CD14-positive monocyte (primary cell): ENCODE measurements around the gene CCL8. TPM values are rescaled to one million over a fixed set of nuclear protein-coding genes. Genes with fewer than 3 reads are reported as not detected.

ENCODE experiments used
- DNase-seq, 3 donors: peaks; one replicate each; pipeline ENCODE4 v3.0.0-alpha.2; 2011 to 2022
- H2AFZ ChIP-seq: 2 replicates; pipeline ENCODE4 v1.6.0; 2012; ENCODE audit warnings: mild to moderate bottlenecking, low read depth, low read length, inconsistent platforms; ENCODE audit not compliant: insufficient read depth, poor library complexity, severe bottlenecking
- H3K27ac ChIP-seq, 2 donors: 1 replicate in 1 of 2; 2 replicates in 1 of 2; pipeline ENCODE4 v1.5.1; 2012 to 2013; ENCODE audit warnings: low read length in 2 of 2, control low read depth in 1 of 2, inconsistent platforms in 1 of 2, low read depth in 1 of 2, mild to moderate bottlenecking in 1 of 2
- H3K27me3 ChIP-seq, 2 donors: one replicate each; pipeline versions ENCODE4 v1.6.0 to v1.6.1; 2011 to 2013; ENCODE audit warnings: low read length in 2 of 2; ENCODE audit not compliant: control insufficient read depth in 2 of 2, insufficient read depth in 2 of 2
- H3K36me3 ChIP-seq, 2 donors: replicated peaks in 1 of 2; 1 replicate in 1 of 2; 2 replicates in 1 of 2; pipeline versions ENCODE4 v1.5.1 to v1.6.1; 2012 to 2013; ENCODE audit warnings: low read length in 2 of 2, control low read depth in 1 of 2, inconsistent platforms in 1 of 2, mild to moderate bottlenecking in 1 of 2; ENCODE audit not compliant: insufficient read depth in 2 of 2, control insufficient read depth in 1 of 2
- H3K4me1 ChIP-seq, 2 donors: 1 replicate in 1 of 2; 2 replicates in 1 of 2; pipeline versions ENCODE4 v1.5.1 to v1.6.1; 2012 to 2013; ENCODE audit warnings: low read length in 2 of 2, control low read depth in 1 of 2, inconsistent platforms in 1 of 2, mild to moderate bottlenecking in 1 of 2, moderate library complexity in 1 of 2; ENCODE audit not compliant: insufficient read depth in 2 of 2, control insufficient read depth in 1 of 2
- H3K4me2 ChIP-seq: replicated peaks from 2 replicates; pipeline ENCODE3; 2012; ENCODE audit warnings: low read length, moderate library complexity, mild to moderate bottlenecking; ENCODE audit not compliant: poor library complexity, severe bottlenecking; ENCODE audit errors: extremely low read depth
- H3K4me3 ChIP-seq, 3 experiments: fragments of 200-600 bp in 1 of 3; sonication (generic) in 1 of 3; replicated peaks in 1 of 3; 1 replicate in 2 of 3; 2 replicates in 1 of 3; pipeline ENCODE4 v1.5.1; 2011 to 2013; ENCODE audit warnings: low read length in 3 of 3, mild to moderate bottlenecking in 3 of 3, control low read depth in 2 of 3, low read depth in 2 of 3, inconsistent platforms in 1 of 3, moderate library complexity in 1 of 3
- H3K79me2 ChIP-seq: 2 replicates; pipeline ENCODE4 v1.6.0; 2012; ENCODE audit warnings: mild to moderate bottlenecking, control low read depth, inconsistent platforms, low read length, moderate library complexity; ENCODE audit not compliant: insufficient read depth
- H3K9ac ChIP-seq: 2 replicates; pipeline ENCODE4 v1.6.0; 2017; ENCODE audit warnings: low read length, mild to moderate bottlenecking; ENCODE audit not compliant: insufficient read depth, poor library complexity, severe bottlenecking
- H3K9me3 ChIP-seq, 2 donors: replicated peaks in 1 of 2; 1 replicate in 1 of 2; 2 replicates in 1 of 2; pipeline versions ENCODE4 v1.5.1 to v1.6.1; 2012 to 2013; ENCODE audit warnings: low read length in 2 of 2, control low read depth in 1 of 2; ENCODE audit not compliant: control insufficient read depth in 1 of 2, insufficient read depth in 1 of 2
- H4K20me1 ChIP-seq: 2 replicates; pipeline ENCODE4 v1.6.0; 2012; ENCODE audit warnings: mild to moderate bottlenecking, low read length, control low read depth, moderate library complexity; ENCODE audit not compliant: insufficient read depth
- H3K27ac Mint-ChIP-seq, 7 donors: one replicate each; pipeline ENCODE4 v1.8.0; 2020; ENCODE audit warnings: mild to moderate bottlenecking in 7 of 7, mixed read lengths in 7 of 7, moderate library complexity in 6 of 7, inconsistent platforms in 2 of 7
- H3K27me3 Mint-ChIP-seq, 3 donors: one replicate each; pipeline ENCODE4 v1.8.0; 2021 to 2022; ENCODE audit warnings: low read depth in 3 of 3, mild to moderate bottlenecking in 3 of 3, mixed read lengths in 3 of 3, moderate library complexity in 3 of 3, inconsistent platforms in 1 of 3
- H3K36me3 Mint-ChIP-seq, 2 donors: one replicate each; pipeline ENCODE4 v1.8.0; 2020; ENCODE audit warnings: mixed read lengths in 2 of 2, inconsistent platforms in 1 of 2, mild to moderate bottlenecking in 1 of 2
- H3K4me1 Mint-ChIP-seq: one replicate; pipeline ENCODE4 v1.8.0; 2020; ENCODE audit warnings: mild to moderate bottlenecking, mixed read lengths
- H3K4me3 Mint-ChIP-seq, 2 donors: one replicate each; pipeline ENCODE4 v1.8.0; 2020; ENCODE audit warnings: mild to moderate bottlenecking in 2 of 2, mixed read lengths in 2 of 2, moderate library complexity in 1 of 2
- H3K9me3 Mint-ChIP-seq, 7 donors: one replicate each; pipeline ENCODE4 v1.8.0; 2020 to 2022; ENCODE audit warnings: mixed read lengths in 7 of 7, mild to moderate bottlenecking in 6 of 7, moderate library complexity in 6 of 7, inconsistent platforms in 2 of 7
- WGBS: methylation state at CpG from one replicate; pipeline ENCODE4 v1.1.5; 2013; ENCODE audit warnings: missing lambda C conversion rate; ENCODE audit not compliant: insufficient coverage; 5-methylcytosine and 5-hydroxymethylcytosine counted together
- intact Hi-C, 2 donors: fragments of 100-400 bp; cut with micrococcal nuclease; formaldehyde crosslinking; loops; one replicate each; pipeline versions ENCODE4 v1.15.0 to v1.15.1; 2023
- polyA plus RNA-seq, 3 donors: library from polyadenylated mRNA; depleted of rRNA in 1 of 3; unstranded in 2 of 3; stranded (reverse) in 1 of 3; fragments of 300-500 nt in 2 of 3; fragments of >200 nt in 1 of 3; fragmentation: Illumina TruSeq in 2 of 3; gene quantifications; 1 replicate in 2 of 3; 2 replicates in 1 of 3; pipeline ENCODE4 v1.2.3, GENCODE V29; 2012 to 2021
- TF ChIP-seq, protein P1 (sequence below): fragments of 200-600 bp; IDR thresholded peaks from one replicate; pipeline ENCODE4 v1.8.0; 2022; ENCODE audit warnings: antibody characterized with exemption, mild to moderate bottlenecking

The CCL8 gene
- polyA plus RNA-seq, 3 donors = 0.17 to 1.3 (median 0.98) TPM

DNA sequence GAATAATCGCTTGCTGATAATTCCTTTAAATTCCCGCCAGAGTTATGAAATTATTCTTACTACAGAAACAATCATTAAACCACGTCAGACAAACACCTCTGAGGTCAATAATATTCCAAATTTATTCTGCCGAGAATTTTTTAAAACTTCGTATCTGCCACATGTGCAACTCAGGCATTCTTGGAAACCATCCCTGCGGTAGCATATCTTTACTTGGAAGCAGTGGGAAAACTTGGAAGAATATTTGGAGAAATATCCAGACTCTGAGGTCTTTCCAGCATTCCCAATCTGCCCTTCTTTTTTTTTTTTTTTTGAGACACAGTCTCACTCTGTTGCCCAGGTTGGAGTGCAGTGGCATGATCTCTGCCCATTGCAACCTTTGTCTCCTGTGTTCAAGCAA is 35.7 kb upstream of the CCL8 start:
- H3K9me3 ChIP-seq = no peaks in the 10 kb centered on the region
- no peak overlapping the region for H3K4me3 Mint-ChIP-seq
- H3K27ac Mint-ChIP-seq = no peak overlapping the region
- H3K36me3 Mint-ChIP-seq = no peaks in the 10 kb centered on the region
- H3K4me3 ChIP-seq = no peak overlapping the region
- no peak overlapping the region for H3K9ac ChIP-seq
- no peaks in the 10 kb centered on the region for H3K4me1 Mint-ChIP-seq
- H3K79me2 ChIP-seq = no peaks in the 10 kb centered on the region
- H3K9me3 Mint-ChIP-seq = peaks cover 0 to 2% (median 0%) of the 10 kb centered on the region in 7 donors
- WGBS = 93% methylated on average over 2 of the region's 6 CpGs
- H3K27me3 Mint-ChIP-seq = peaks cover 5 to 15% (median 10%) of the 10 kb centered on the region in 3 donors
- no peak overlapping the region for H3K4me2 ChIP-seq
- H3K36me3 ChIP-seq = no peaks in the 10 kb centered on the region
- no peaks in the 10 kb centered on the region for H4K20me1 ChIP-seq
- H3K27ac ChIP-seq = no peak overlapping the region
- peaks cover 0 to 5% of the 10 kb centered on the region in 2 donors for H3K27me3 ChIP-seq
- H2AFZ ChIP-seq = no peak overlapping the region
- TF ChIP-seq, protein P1, sequence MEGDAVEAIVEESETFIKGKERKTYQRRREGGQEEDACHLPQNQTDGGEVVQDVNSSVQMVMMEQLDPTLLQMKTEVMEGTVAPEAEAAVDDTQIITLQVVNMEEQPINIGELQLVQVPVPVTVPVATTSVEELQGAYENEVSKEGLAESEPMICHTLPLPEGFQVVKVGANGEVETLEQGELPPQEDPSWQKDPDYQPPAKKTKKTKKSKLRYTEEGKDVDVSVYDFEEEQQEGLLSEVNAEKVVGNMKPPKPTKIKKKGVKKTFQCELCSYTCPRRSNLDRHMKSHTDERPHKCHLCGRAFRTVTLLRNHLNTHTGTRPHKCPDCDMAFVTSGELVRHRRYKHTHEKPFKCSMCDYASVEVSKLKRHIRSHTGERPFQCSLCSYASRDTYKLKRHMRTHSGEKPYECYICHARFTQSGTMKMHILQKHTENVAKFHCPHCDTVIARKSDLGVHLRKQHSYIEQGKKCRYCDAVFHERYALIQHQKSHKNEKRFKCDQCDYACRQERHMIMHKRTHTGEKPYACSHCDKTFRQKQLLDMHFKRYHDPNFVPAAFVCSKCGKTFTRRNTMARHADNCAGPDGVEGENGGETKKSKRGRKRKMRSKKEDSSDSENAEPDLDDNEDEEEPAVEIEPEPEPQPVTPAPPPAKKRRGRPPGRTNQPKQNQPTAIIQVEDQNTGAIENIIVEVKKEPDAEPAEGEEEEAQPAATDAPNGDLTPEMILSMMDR = no peak
- intact Hi-C loops = no loop called here
- no peak for DNase-seq
- no peaks in the 10 kb centered on the region for H3K4me1 ChIP-seq

DNA sequence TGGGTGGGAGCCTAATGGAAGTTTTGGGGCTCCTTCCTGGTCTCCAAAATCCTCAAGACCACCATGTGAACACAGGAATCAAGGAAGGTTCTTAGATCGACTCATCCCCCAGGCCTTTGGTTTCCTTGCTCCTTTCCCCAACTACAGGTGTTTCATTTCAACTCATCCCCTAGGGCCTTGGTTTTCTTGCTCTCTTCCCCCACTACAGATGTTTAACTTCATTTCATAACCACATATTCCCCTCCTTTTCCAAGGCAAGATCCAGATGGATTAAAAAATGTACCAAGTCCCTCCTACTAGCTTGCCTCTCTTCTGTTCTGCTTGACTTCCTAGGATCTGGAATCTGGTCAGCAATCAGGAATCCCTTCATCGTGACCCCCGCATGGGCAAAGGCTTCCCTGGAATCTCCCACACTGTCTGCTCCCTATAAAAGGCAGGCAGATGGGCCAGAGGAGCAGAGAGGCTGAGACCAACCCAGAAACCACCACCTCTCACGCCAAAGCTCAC is 33.9 kb upstream of the CCL8 start, which contains the start of gene CCL11:
Gene CCL11 (plus strand): TSS at position 457 of the 507 bp plus-strand sequence. CDS start 67 bp downstream, outside the sequence.
- Histone ChIP-seq H3K9me3 (no peaks in the 10 kb centered on the region), H3K9ac (no peak within 1 kb of the TSS), H3K27me3 (peaks cover 0 to 5% of the 10 kb centered on the region in 2 donors), H3K27ac (no peak within 1 kb of the TSS), H3K4me3 (no peak within 1 kb of the TSS), H3K79me2 (no peaks in the 10 kb centered on the region), H3K36me3 (no peaks in the 10 kb centered on the region), H3K4me1 (no peaks in the 10 kb centered on the region), H3K4me2 (no peak within 1 kb of the TSS), H2AFZ (no peak within 1 kb of the TSS), H4K20me1 (no peaks in the 10 kb centered on the region)
- peaks cover 8 to 23% (median 9%) of the 10 kb centered on the region in 3 donors for H3K27me3 Mint-ChIP-seq
- WGBS = 96% methylated on average over 4 of the region's 4 CpGs
- H3K27ac Mint-ChIP-seq = no peak within 1 kb of the TSS
- H3K4me3 Mint-ChIP-seq = no peak within 1 kb of the TSS
- H3K9me3 Mint-ChIP-seq = peaks cover 0 to 2% (median 0%) of the 10 kb centered on the region in 7 donors
- H3K36me3 Mint-ChIP-seq = no peaks in the 10 kb centered on the region
- H3K4me1 Mint-ChIP-seq = no peaks in the 10 kb centered on the region
- intact Hi-C loops = no loop called here
- no peak for DNase-seq
- TF ChIP-seq, protein P1 = no peak
